ENCODE data around the gene FIG4.
"Not testable (repeated sequence)": the region's sequence is repeated elsewhere in the genome, so short reads cannot be mapped to it uniquely, and the experiment has no call there.

DNA sequence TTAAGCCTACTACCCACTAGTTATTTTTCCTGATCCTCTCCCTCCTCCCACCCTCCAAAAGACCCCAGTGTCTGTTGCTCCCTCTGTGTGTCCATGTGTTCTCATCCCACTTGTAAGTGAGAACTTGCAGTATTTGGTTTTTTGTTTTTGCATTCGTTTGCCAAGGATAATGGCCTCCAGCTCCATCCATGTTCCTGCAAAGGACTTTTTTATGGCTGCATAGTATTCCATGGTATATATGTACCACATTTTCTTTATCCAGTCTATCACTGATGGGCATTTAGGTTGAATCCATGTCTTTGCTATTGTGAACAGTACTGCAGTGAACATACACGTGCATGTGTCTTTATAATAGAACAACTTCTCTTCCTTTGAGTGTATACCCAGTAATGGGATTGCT lies 17.0 kb downstream of the FIG4 start:
- TF ChIP-seq, protein P1, sequence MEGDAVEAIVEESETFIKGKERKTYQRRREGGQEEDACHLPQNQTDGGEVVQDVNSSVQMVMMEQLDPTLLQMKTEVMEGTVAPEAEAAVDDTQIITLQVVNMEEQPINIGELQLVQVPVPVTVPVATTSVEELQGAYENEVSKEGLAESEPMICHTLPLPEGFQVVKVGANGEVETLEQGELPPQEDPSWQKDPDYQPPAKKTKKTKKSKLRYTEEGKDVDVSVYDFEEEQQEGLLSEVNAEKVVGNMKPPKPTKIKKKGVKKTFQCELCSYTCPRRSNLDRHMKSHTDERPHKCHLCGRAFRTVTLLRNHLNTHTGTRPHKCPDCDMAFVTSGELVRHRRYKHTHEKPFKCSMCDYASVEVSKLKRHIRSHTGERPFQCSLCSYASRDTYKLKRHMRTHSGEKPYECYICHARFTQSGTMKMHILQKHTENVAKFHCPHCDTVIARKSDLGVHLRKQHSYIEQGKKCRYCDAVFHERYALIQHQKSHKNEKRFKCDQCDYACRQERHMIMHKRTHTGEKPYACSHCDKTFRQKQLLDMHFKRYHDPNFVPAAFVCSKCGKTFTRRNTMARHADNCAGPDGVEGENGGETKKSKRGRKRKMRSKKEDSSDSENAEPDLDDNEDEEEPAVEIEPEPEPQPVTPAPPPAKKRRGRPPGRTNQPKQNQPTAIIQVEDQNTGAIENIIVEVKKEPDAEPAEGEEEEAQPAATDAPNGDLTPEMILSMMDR (conservative IDR thresholded peaks at IDR 0.05; ENCODE audit: low read depth, low read length), result not testable (repeated sequence)
- not testable (repeated sequence) for TF ChIP-seq EZH2 (IDR thresholded peaks at IDR 0.05; ENCODE audit: low read length, unreplicated experiment); EZH2phosphoT487 (IDR thresholded peaks at IDR 0.05; ENCODE audit: borderline replicate concordance, low read length)

Data from PC-3 (cell line).